HG03354 (cell line): ENCODE data around the gene KIF1A.

Source experiments
- ATAC-seq: cut with Tn5 transposase; IDR thresholded peaks from one replicate; pipeline ENCODE4 v1.9.1; 2021; ENCODE audit warnings: mild to moderate bottlenecking; ENCODE audit not compliant: unreplicated experiment, poor library complexity, severe bottlenecking

The KIF1A gene

GRCh38 chr2:240725266-240725665 lies 94.8 kb downstream of the KIF1A start:
- ATAC-seq = no peak

GRCh38 chr2:240724431-240724830 lies 95.6 kb downstream of the KIF1A start:
- ATAC-seq = no peak

GRCh38 chr2:240723851-240724250 lies 96.2 kb downstream of the KIF1A start:
- ATAC-seq = no peak

- no peak for ATAC-seq
Observed at GRCh38 chr2:240722796-240723735, 97.0 kb downstream of the KIF1A start.

- no peak for ATAC-seq
Observed at GRCh38 chr2:240722376-240722775, 97.6 kb downstream of the KIF1A start.

GRCh38 chr2:240721596-240722180 lies 98.3 kb downstream of the KIF1A start:
- no peak for ATAC-seq

GRCh38 chr2:240720686-240721595 lies 99.1 kb downstream of the KIF1A start:
- no peak for ATAC-seq

- no peak for ATAC-seq
Observed at GRCh38 chr2:240719676-240720545, 100.1 kb downstream of the KIF1A start.

GRCh38 chr2:240718896-240719490 lies 101.0 kb downstream of the KIF1A start:
- ATAC-seq = no peak

GRCh38 chr2:240717681-240718581 lies 102.1 kb downstream of the KIF1A start:
- no peak for ATAC-seq

GRCh38 chr2:240717181-240717641 lies 102.8 kb downstream of the KIF1A start:
- ATAC-seq = no peak

- no peak for ATAC-seq
Observed at GRCh38 chr2:240716130-240716798, 103.8 kb downstream of the KIF1A start.

GRCh38 chr2:240714747-240715725 lies 105.0 kb downstream of the KIF1A start:
- no peak for ATAC-seq

- ATAC-seq = no peak
Observed at GRCh38 chr2:240713928-240714746, 105.9 kb downstream of the KIF1A start.
